GM12878 (cell line): ENCODE data around the gene RAPSN. TPM values are rescaled to one million over a fixed set of nuclear protein-coding genes. Genes with fewer than 3 reads are reported as not detected.

Source experiments
- CBX5 ChIP-seq: sonication (generic); IDR thresholded peaks from 2 replicates; pipeline ENCODE4 v1.6.1; 2016; ENCODE audit warnings: low read depth, moderate library complexity, mild to moderate bottlenecking, inconsistent platforms
- CHD4 ChIP-seq: fragments of 200-600 bp; sonication (generic); IDR thresholded peaks from 2 replicates; pipeline ENCODE4 v1.6.1; 2016; ENCODE audit warnings: mild to moderate bottlenecking
- ETV6 ChIP-seq, 2 experiments: fragments of 450-650 bp in 1 of 2; IDR thresholded peaks in 1 of 2; conservative IDR thresholded peaks in 1 of 2; 2 replicates each; pipeline ENCODE4 v1.6.1; 2014; ENCODE audit warnings: antibody characterized with exemption in 1 of 2, borderline replicate concordance in 1 of 2, low read depth in 1 of 2, mild to moderate bottlenecking in 1 of 2, moderate library complexity in 1 of 2
- GABPA ChIP-seq: IDR thresholded peaks from 2 replicates; pipeline ENCODE4 v1.6.1; 2014; ENCODE audit warnings: antibody characterized with exemption, low read depth, mild to moderate bottlenecking, inconsistent platforms
- GATAD2B ChIP-seq: fragments of 450-650 bp; conservative IDR thresholded peaks from 2 replicates; pipeline ENCODE4 v1.6.1; 2017; ENCODE audit warnings: low read depth, mild to moderate bottlenecking, moderate library complexity
- NFYB ChIP-seq: IDR thresholded peaks from 2 replicates; pipeline ENCODE4 v1.6.1; 2011; ENCODE audit warnings: low read depth, mild to moderate bottlenecking, low read length, improper control_type of control experiment, moderate library complexity; ENCODE audit not compliant: insufficient read depth
- RFX5 ChIP-seq: IDR thresholded peaks from 2 replicates; pipeline ENCODE4 v1.6.1; 2011; ENCODE audit warnings: low read depth, low read length, improper control_type of control experiment
- RUNX3 ChIP-seq: IDR thresholded peaks from 2 replicates; pipeline ENCODE4 v1.6.1; 2012; ENCODE audit warnings: low read length, inconsistent platforms
- SPI1 ChIP-seq: IDR thresholded peaks from 2 replicates; pipeline ENCODE4 v1.6.1; 2011; ENCODE audit warnings: low read depth, mild to moderate bottlenecking, low read length, moderate library complexity, borderline replicate concordance; ENCODE audit not compliant: insufficient read depth
- SREBF2 ChIP-seq: IDR thresholded peaks from 2 replicates; pipeline ENCODE4 v1.6.1; 2012; ENCODE audit warnings: mild to moderate bottlenecking, low read length
- STAT1 ChIP-seq: fragments of 450-650 bp; conservative IDR thresholded peaks from 2 replicates; pipeline ENCODE4 v1.6.1; 2014; ENCODE audit warnings: antibody characterized with exemption, mild to moderate bottlenecking
- TAF1 ChIP-seq: IDR thresholded peaks from 2 replicates; pipeline ENCODE4 v1.6.1; 2011; ENCODE audit warnings: mild to moderate bottlenecking, low read depth, low read length, borderline replicate concordance
- TBL1XR1 ChIP-seq: IDR thresholded peaks from 2 replicates; pipeline ENCODE4 v1.6.1; 2012; ENCODE audit warnings: low read depth, low read length, improper control_type of control experiment
- YY1 ChIP-seq: IDR thresholded peaks from 2 replicates; pipeline ENCODE4 v1.6.1; 2011; ENCODE audit warnings: low read depth, mild to moderate bottlenecking, low read length
- ZNF622 ChIP-seq: fragments of 450-650 bp; IDR thresholded peaks from 2 replicates; pipeline ENCODE4 v1.6.1; 2017; ENCODE audit warnings: mild to moderate bottlenecking, inconsistent platforms
- polyA plus RNA-seq, 11 experiments: library from polyadenylated mRNA; depleted of rRNA in 4 of 11; unstranded in 6 of 11; stranded (reverse) in 5 of 11; fragments of >200 nt; fragmentation: Nextera tagmentation in 4 of 11; fragmentation: Illumina TruSeq in 1 of 11; extraction: Ambion mirVana in 4 of 11; extraction: Trizol in 1 of 11; gene quantifications; 1 replicate in 1 of 11; 2 replicates in 10 of 11; pipeline versions ENCODE4 v1.2.1 to v1.2.3, GENCODE V29; 2011 to 2016; ENCODE audit warnings: inconsistent platforms in 2 of 11, missing spikeins in 2 of 11, low read depth in 1 of 11
- total RNA-seq, 4 experiments: library from RNA; depleted of rRNA in 3 of 4; stranded (reverse); fragments of >200 nt in 3 of 4; fragmentation: Illumina TruSeq in 1 of 4; extraction: Trizol in 1 of 4; gene quantifications; 2 replicates each; pipeline versions ENCODE4 v1.2.1 to v1.2.3, GENCODE V29; 2013 to 2021
- TF ChIP-seq, protein P1 (sequence below): IDR thresholded peaks from 2 replicates; pipeline ENCODE4 v1.6.1; 2012; ENCODE audit warnings: mild to moderate bottlenecking, low read depth, low read length
- TF ChIP-seq, protein P2 (sequence below): fragments of 450-650 bp; IDR thresholded peaks from 2 replicates; pipeline ENCODE4 v1.6.1; 2017; ENCODE audit warnings: borderline replicate concordance
- TF ChIP-seq, protein P3 (sequence below): fragments of 450-650 bp; IDR thresholded peaks from 2 replicates; pipeline ENCODE4 v1.6.1; 2018; ENCODE audit warnings: borderline replicate concordance, mild to moderate bottlenecking; ENCODE audit not compliant: partially characterized antibody
- TF ChIP-seq, protein P4 (sequence below): fragments of 450-650 bp; IDR thresholded peaks from 2 replicates; pipeline ENCODE4 v1.6.1; 2017; ENCODE audit warnings: mild to moderate bottlenecking, low read depth, inconsistent platforms; ENCODE audit not compliant: poor library complexity, severe bottlenecking

RAPSN gene
- total and polyA plus RNA-seq, 10 of the 15 experiments (the other 5 are each of a cell fraction or from before 2014, with no cell fraction given), result 0.08 to 0.23 (median 0.14) TPM; not detected in 6

DNA sequence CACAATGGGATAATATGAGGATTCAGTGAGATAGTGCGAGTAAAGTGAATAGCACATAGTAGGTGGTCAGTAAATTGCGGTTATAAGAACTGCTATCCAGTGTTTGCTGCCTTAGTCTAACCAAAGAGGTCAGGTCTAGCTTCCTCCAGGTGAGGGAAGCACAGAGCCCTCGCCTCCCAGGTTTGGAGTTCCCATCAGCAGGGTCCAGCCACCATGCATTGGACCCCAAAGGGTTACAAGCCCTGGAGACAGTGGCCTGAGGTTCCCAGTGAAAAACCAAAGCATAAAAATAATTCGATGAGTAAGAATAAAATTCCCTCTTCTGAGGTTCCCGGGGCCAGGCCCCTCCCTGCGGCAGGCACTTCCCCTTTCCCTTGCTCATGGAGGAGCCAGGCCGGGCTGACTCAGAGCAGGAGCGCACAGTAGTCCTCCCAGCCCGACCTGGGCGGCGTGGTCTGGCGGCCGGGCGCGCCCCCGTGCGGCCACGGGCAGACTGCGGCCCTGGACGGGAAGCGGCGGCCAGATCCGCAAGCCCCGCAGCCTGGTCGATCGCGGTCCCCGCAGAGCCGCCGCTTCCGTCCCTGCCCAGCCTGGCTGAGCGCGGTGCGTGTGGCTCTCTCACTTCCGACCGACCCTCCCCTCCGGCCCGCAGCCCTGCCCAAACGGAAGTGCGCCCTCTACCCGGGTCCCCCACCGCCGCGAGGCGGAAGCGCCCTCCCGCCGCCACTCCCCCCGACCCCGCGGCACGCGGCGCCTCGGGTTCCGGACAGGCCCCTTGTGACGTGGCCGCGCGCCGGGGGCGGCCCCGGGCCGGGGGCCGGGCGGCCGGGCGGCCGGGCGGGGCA lies 41.0 kb downstream of the RAPSN start, which contains the start of gene SLC39A13 (continued):
- TF ChIP-seq, protein P1, sequence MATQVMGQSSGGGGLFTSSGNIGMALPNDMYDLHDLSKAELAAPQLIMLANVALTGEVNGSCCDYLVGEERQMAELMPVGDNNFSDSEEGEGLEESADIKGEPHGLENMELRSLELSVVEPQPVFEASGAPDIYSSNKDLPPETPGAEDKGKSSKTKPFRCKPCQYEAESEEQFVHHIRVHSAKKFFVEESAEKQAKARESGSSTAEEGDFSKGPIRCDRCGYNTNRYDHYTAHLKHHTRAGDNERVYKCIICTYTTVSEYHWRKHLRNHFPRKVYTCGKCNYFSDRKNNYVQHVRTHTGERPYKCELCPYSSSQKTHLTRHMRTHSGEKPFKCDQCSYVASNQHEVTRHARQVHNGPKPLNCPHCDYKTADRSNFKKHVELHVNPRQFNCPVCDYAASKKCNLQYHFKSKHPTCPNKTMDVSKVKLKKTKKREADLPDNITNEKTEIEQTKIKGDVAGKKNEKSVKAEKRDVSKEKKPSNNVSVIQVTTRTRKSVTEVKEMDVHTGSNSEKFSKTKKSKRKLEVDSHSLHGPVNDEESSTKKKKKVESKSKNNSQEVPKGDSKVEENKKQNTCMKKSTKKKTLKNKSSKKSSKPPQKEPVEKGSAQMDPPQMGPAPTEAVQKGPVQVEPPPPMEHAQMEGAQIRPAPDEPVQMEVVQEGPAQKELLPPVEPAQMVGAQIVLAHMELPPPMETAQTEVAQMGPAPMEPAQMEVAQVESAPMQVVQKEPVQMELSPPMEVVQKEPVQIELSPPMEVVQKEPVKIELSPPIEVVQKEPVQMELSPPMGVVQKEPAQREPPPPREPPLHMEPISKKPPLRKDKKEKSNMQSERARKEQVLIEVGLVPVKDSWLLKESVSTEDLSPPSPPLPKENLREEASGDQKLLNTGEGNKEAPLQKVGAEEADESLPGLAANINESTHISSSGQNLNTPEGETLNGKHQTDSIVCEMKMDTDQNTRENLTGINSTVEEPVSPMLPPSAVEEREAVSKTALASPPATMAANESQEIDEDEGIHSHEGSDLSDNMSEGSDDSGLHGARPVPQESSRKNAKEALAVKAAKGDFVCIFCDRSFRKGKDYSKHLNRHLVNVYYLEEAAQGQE, result no peak
- TF ChIP-seq GATAD2B (peak; percentile 100), TBL1XR1 (peak; percentile 73), YY1 (peak; percentile 85; the same call in 1 of the 2 replicates), RUNX3 (peak; percentile 79), SPI1 (peak; percentile 96), RFX5 (no peak; the same call in 1 of the 2 replicates), GABPA (peak; percentile 95), CBX5 (peak; percentile 93), SREBF2 (peak; percentile 67; the same call in 1 of the 2 replicates), ZNF622 (no peak), ETV6 (conservative IDR thresholded peaks at IDR 0.05 in 1 of 2, IDR thresholded peaks at IDR 0.05 in 1 of 2; ENCODE audit: borderline replicate concordance in 1 of 2, low read depth in 1 of 2) (peak in 1 of 2 experiments; percentile 63; a peak in 1 of 4 replicates), STAT1 (peak; percentile 98; the same call in 1 of the 2 replicates), CHD4 (peak; percentile 72; the same call in 1 of the 2 replicates), TAF1 (peak; percentile 36; the same call in 1 of the 2 replicates), NFYB (no peak)
- TF ChIP-seq, protein P2, sequence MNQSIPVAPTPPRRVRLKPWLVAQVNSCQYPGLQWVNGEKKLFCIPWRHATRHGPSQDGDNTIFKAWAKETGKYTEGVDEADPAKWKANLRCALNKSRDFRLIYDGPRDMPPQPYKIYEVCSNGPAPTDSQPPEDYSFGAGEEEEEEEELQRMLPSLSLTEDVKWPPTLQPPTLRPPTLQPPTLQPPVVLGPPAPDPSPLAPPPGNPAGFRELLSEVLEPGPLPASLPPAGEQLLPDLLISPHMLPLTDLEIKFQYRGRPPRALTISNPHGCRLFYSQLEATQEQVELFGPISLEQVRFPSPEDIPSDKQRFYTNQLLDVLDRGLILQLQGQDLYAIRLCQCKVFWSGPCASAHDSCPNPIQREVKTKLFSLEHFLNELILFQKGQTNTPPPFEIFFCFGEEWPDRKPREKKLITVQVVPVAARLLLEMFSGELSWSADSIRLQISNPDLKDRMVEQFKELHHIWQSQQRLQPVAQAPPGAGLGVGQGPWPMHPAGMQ, result peak; percentile 90
- TF ChIP-seq, protein P3, sequence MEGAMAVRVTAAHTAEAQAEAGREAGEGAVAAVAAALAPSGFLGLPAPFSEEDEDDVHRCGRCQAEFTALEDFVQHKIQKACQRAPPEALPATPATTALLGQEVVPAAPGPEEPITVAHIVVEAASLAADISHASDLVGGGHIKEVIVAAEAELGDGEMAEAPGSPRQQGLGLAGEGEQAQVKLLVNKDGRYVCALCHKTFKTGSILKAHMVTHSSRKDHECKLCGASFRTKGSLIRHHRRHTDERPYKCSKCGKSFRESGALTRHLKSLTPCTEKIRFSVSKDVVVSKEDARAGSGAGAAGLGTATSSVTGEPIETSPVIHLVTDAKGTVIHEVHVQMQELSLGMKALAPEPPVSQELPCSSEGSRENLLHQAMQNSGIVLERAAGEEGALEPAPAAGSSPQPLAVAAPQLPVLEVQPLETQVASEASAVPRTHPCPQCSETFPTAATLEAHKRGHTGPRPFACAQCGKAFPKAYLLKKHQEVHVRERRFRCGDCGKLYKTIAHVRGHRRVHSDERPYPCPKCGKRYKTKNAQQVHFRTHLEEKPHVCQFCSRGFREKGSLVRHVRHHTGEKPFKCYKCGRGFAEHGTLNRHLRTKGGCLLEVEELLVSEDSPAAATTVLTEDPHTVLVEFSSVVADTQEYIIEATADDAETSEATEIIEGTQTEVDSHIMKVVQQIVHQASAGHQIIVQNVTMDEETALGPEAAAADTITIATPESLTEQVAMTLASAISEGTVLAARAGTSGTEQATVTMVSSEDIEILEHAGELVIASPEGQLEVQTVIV, result peak; percentile 56
- TF ChIP-seq, protein P4, sequence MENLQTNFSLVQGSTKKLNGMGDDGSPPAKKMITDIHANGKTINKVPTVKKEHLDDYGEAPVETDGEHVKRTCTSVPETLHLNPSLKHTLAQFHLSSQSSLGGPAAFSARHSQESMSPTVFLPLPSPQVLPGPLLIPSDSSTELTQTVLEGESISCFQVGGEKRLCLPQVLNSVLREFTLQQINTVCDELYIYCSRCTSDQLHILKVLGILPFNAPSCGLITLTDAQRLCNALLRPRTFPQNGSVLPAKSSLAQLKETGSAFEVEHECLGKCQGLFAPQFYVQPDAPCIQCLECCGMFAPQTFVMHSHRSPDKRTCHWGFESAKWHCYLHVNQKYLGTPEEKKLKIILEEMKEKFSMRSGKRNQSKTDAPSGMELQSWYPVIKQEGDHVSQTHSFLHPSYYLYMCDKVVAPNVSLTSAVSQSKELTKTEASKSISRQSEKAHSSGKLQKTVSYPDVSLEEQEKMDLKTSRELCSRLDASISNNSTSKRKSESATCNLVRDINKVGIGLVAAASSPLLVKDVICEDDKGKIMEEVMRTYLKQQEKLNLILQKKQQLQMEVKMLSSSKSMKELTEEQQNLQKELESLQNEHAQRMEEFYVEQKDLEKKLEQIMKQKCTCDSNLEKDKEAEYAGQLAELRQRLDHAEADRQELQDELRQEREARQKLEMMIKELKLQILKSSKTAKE, result peak; percentile 57
